Right lobe of liver (tissue), 4 donors: ENCODE results near the gene PALM3.

Experiments used
- POLR2A ChIP-seq: fragments of 450-650 bp; IDR thresholded peaks from one replicate; pipeline ENCODE4 v1.6.1; 2017; ENCODE audit warnings: antibody characterized with exemption, mild to moderate bottlenecking
- TF ChIP-seq, protein P1 (sequence below), 4 donors: fragments of 200-600 bp in 3 of 4; fragments of 450-650 bp in 1 of 4; IDR thresholded peaks; one replicate each; pipeline versions ENCODE4 v1.5.1 to v1.8.0; 2016 to 2022; ENCODE audit warnings: antibody characterized with exemption in 4 of 4, mild to moderate bottlenecking in 2 of 4
- donor health status: DM: no; HTN: no; CAD: no.
- donor health status: DM: no; HTN: no; CAD: no.
- donor health status: DM: no; HTN: yes; CAD: no.

DNA sequence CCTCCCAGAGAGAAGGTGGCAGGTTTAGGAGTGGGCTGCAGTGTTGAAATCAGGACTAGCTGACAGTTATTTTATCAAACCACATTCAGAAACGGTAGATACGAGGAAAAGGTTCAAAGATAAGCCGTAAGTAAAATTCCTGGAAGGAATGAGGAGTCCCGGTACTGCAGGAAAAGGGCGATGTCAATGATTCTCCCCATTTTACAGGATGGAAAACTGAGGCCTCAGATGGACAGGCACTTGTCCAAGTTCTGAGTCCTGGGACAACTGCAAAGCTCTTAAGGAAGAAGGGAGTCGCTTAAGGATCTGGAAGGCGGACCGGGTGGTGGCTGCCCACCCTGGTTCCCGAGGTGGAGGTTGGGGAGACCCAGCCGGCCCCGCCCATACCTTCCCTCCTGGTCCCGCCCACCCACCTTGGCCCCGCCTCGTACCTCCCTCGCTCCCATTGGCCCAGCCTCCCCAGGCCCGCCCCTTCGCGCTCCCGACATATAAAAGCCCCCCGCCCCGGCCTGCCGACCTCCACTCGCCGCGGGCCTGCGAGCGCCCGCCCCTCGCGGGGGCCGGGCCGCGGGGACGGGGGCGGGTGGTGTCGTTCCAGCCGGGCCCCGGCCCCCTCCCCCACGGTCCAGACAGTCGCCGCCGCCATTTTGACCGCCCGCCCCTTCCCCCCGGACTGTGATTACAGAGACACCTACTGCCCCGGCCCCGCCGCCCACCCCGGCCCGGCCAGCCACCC lies 56.4 kb downstream of the PALM3 start:
- TF ChIP-seq, protein P1, sequence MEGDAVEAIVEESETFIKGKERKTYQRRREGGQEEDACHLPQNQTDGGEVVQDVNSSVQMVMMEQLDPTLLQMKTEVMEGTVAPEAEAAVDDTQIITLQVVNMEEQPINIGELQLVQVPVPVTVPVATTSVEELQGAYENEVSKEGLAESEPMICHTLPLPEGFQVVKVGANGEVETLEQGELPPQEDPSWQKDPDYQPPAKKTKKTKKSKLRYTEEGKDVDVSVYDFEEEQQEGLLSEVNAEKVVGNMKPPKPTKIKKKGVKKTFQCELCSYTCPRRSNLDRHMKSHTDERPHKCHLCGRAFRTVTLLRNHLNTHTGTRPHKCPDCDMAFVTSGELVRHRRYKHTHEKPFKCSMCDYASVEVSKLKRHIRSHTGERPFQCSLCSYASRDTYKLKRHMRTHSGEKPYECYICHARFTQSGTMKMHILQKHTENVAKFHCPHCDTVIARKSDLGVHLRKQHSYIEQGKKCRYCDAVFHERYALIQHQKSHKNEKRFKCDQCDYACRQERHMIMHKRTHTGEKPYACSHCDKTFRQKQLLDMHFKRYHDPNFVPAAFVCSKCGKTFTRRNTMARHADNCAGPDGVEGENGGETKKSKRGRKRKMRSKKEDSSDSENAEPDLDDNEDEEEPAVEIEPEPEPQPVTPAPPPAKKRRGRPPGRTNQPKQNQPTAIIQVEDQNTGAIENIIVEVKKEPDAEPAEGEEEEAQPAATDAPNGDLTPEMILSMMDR (IDR thresholded peaks at IDR 0.05): no peak
- peak; percentile 38 for TF ChIP-seq POLR2A
